Body of pancreas (tissue), 4 donors: ENCODE data around the gene JPH3. TPM values are rescaled to one million over a fixed set of nuclear protein-coding genes. Genes with fewer than 3 reads are reported as not detected.

Source experiments
- ATAC-seq: fragments of 150-250 bp; one replicate; pipeline ENCODE4 v1.9.1; 2016
- DNase-seq, 4 donors: peaks; one replicate each; pipeline ENCODE4 v3.0.0-alpha.2; 2019
- H3K27ac ChIP-seq, 4 donors: fragments of 200-600 bp; sonication (generic); 1 replicate in 3 of 4; 2 replicates in 1 of 4; pipeline versions ENCODE4 v1.5.1 to v1.6.1; 2016 to 2019; ENCODE audit warnings: mild to moderate bottlenecking in 1 of 4, mixed read lengths in 1 of 4, moderate library complexity in 1 of 4
- H3K27me3 ChIP-seq, 2 donors: fragments of 200-600 bp; sonication (generic); one replicate each; pipeline ENCODE4 v1.6.0; 2016; ENCODE audit warnings: mild to moderate bottlenecking in 1 of 2
- H3K36me3 ChIP-seq, 2 donors: fragments of 200-600 bp; sonication (generic); replicated peaks in 1 of 2; 2 replicates each; pipeline ENCODE4 v1.5.1; 2016; ENCODE audit warnings: low read depth in 2 of 2; ENCODE audit not compliant: insufficient read depth in 1 of 2
- H3K4me1 ChIP-seq: fragments of 200-600 bp; sonication (generic); one replicate; pipeline ENCODE4 v1.6.0; 2016
- H3K4me3 ChIP-seq, 2 donors: fragments of 200-600 bp; sonication (generic); 1 replicate in 1 of 2; 2 replicates in 1 of 2; pipeline ENCODE4 v1.5.1; 2016 to 2019
- H3K9me3 ChIP-seq, 3 donors: fragments of 200-600 bp; sonication (generic); 1 replicate in 2 of 3; 2 replicates in 1 of 3; pipeline ENCODE4 v1.5.1; 2016
- CTCF ChIP-seq, 7 experiments: fragments of 450-650 bp in 4 of 7; fragments of 200-600 bp in 3 of 7; sonication (generic) in 3 of 7; IDR thresholded peaks; one replicate each; pipeline ENCODE4 v1.5.1; 2016 to 2019; ENCODE audit warnings: antibody characterized with exemption in 7 of 7
- POLR2A ChIP-seq, 3 donors: fragments of 450-650 bp; IDR thresholded peaks; one replicate each; pipeline ENCODE4 v1.6.1; 2016; ENCODE audit warnings: antibody characterized with exemption in 3 of 3, mild to moderate bottlenecking in 2 of 3
- WGBS, 2 donors: methylation state at CpG; one replicate each; pipeline ENCODE4 v1.1.5; 2017; 5-methylcytosine and 5-hydroxymethylcytosine counted together
- intact Hi-C: fragments of 100-400 bp; cut with DNase I; formaldehyde crosslinking; loops from one replicate; pipeline ENCODE4 v1.15.1; 2023
- total RNA-seq, 2 donors: library from RNA; depleted of rRNA; stranded (reverse); fragments of >200 nt; gene quantifications; one replicate each; pipeline ENCODE4 v1.1.0, GENCODE V29; 2016

Gene JPH3
- total RNA-seq, 2 donors from 2014 or later, result not detected

- no peaks in the 10 kb centered on the region for H3K4me1 ChIP-seq
- no peaks in the 10 kb centered on the region for H3K9me3 ChIP-seq
- TF ChIP-seq CTCF (IDR thresholded peaks at IDR 0.05), result no peak
- TF ChIP-seq POLR2A (IDR thresholded peaks at IDR 0.05), result no peak
- DNase-seq (no peak), ATAC-seq (no peak)
- H3K27ac ChIP-seq, result no peak overlapping the region
- no peaks in the 10 kb centered on the region for H3K36me3 ChIP-seq
- intact Hi-C loops, result no loop called here
- H3K4me3 ChIP-seq, result no peak overlapping the region
- WGBS, 2 donors, result 63 to 69% methylated on average over 8 to 14 of the region's 14 CpGs
- no peaks in the 10 kb centered on the region for H3K27me3 ChIP-seq
Observed at GRCh38 chr16:87626401-87626800, 24.1 kb downstream of the JPH3 start.

GRCh38 chr16:87626905-87627304 lies 24.6 kb downstream of the JPH3 start:
- DNase-seq (no peak), ATAC-seq (no peak)
- Histone ChIP-seq H3K9me3 (no peaks in the 10 kb centered on the region), H3K4me3 (no peak overlapping the region), H3K36me3 (no peaks in the 10 kb centered on the region), H3K4me1 (no peaks in the 10 kb centered on the region), H3K27me3 (no peaks in the 10 kb centered on the region), H3K27ac (no peak overlapping the region)
- TF ChIP-seq CTCF (IDR thresholded peaks at IDR 0.05), result no peak
- TF ChIP-seq POLR2A (IDR thresholded peaks at IDR 0.05), result no peak
- intact Hi-C loops, result no loop called here
- WGBS, 2 donors, result 54 to 63% methylated on average over 6 of the region's 6 CpGs

GRCh38 chr16:87627542-87628245 lies 25.4 kb downstream of the JPH3 start:
- intact Hi-C loops, result no loop called here
- Histone ChIP-seq H3K9me3 (no peaks in the 10 kb centered on the region), H3K36me3 (no peaks in the 10 kb centered on the region), H3K4me1 (no peaks in the 10 kb centered on the region), H3K27ac (no peak overlapping the region), H3K4me3 (no peak overlapping the region), H3K27me3 (no peaks in the 10 kb centered on the region)
- TF ChIP-seq POLR2A (IDR thresholded peaks at IDR 0.05), result no peak
- 27 to 42% methylated on average over 3 to 13 of the region's 14 CpGs for WGBS, 2 donors
- ATAC-seq (no peak), DNase-seq (no peak)

- ATAC-seq, result no peak
- H3K9me3 ChIP-seq, result no peaks in the 10 kb centered on the region
- H3K4me1 ChIP-seq, result no peaks in the 10 kb centered on the region
- TF ChIP-seq CTCF (IDR thresholded peaks at IDR 0.05) (no peak), POLR2A (IDR thresholded peaks at IDR 0.05) (no peak)
- H3K36me3 ChIP-seq, result no peaks in the 10 kb centered on the region
- H3K4me3 ChIP-seq, result no peak overlapping the region
- no peak overlapping the region for H3K27ac ChIP-seq
- no peak for DNase-seq
- H3K27me3 ChIP-seq, result no peaks in the 10 kb centered on the region
- 64 to 81% methylated on average over 14 to 24 of the region's 25 CpGs for WGBS, 2 donors
- intact Hi-C loops, result no loop called here
Observed at GRCh38 chr16:87628246-87628923, 26.1 kb downstream of the JPH3 start.

- Histone ChIP-seq H3K36me3 (no peaks in the 10 kb centered on the region), H3K27ac (no peak overlapping the region), H3K27me3 (no peaks in the 10 kb centered on the region), H3K4me1 (no peaks in the 10 kb centered on the region), H3K4me3 (no peak overlapping the region), H3K9me3 (no peaks in the 10 kb centered on the region)
- TF ChIP-seq CTCF (IDR thresholded peaks at IDR 0.05), result no peak
- no peak for TF ChIP-seq POLR2A (IDR thresholded peaks at IDR 0.05)
- DNase-seq (no peak), ATAC-seq (no peak)
- WGBS, 2 donors, result 53 to 66% methylated on average over 7 of the region's 7 CpGs
- intact Hi-C loops, result no loop called here
Observed at GRCh38 chr16:87628940-87629339, 26.6 kb downstream of the JPH3 start.
